Measurements from ENCODE around the gene CYTH1.

CYTH1 gene

GRCh38 chr17:78654325-78654724 is 127.7 kb downstream of the CYTH1 start:
- no peak for TF ChIP-seq CTCF (IDR thresholded peaks at IDR 0.05; ENCODE audit: insufficient read depth, low read length, poor library complexity, severe bottlenecking)
- H3K4me3 ChIP-seq (replicated peaks; ENCODE audit: low read depth, low read length): no peak overlapping the region
- DNase-seq (ENCODE audit: extremely low read depth, insufficient read length): no peak
- no peaks in the 10 kb centered on the region for H3K27me3 ChIP-seq (replicated peaks; ENCODE audit: control insufficient read depth, insufficient read depth, low read length)
- no peaks in the 10 kb centered on the region for H3K36me3 ChIP-seq (ENCODE audit: control insufficient read depth, insufficient read depth, low read length)

GRCh38 chr17:78653382-78653781 is 128.7 kb downstream of the CYTH1 start:
- H3K27me3 ChIP-seq (replicated peaks; ENCODE audit: control insufficient read depth, insufficient read depth, low read length): no peaks in the 10 kb centered on the region
- no peak for DNase-seq (ENCODE audit: extremely low read depth, insufficient read length)
- no peak for TF ChIP-seq CTCF (IDR thresholded peaks at IDR 0.05; ENCODE audit: insufficient read depth, low read length, poor library complexity, severe bottlenecking)
- no peaks in the 10 kb centered on the region for H3K36me3 ChIP-seq (ENCODE audit: control insufficient read depth, insufficient read depth, low read length)
- no peak overlapping the region for H3K4me3 ChIP-seq (replicated peaks; ENCODE audit: low read depth, low read length)

GRCh38 chr17:78652913-78653312 is 129.2 kb downstream of the CYTH1 start:
- no peaks in the 10 kb centered on the region for H3K27me3 ChIP-seq (replicated peaks; ENCODE audit: control insufficient read depth, insufficient read depth, low read length)
- DNase-seq (ENCODE audit: extremely low read depth, insufficient read length): no peak
- H3K36me3 ChIP-seq (ENCODE audit: control insufficient read depth, insufficient read depth, low read length): no peaks in the 10 kb centered on the region
- TF ChIP-seq CTCF (IDR thresholded peaks at IDR 0.05; ENCODE audit: insufficient read depth, low read length, poor library complexity, severe bottlenecking): no peak
- no peak overlapping the region for H3K4me3 ChIP-seq (replicated peaks; ENCODE audit: low read depth, low read length)

- no peak for DNase-seq (ENCODE audit: extremely low read depth, insufficient read length)
- Histone ChIP-seq H3K36me3 (ENCODE audit: control insufficient read depth, insufficient read depth, low read length) (no peaks in the 10 kb centered on the region), H3K4me3 (replicated peaks; ENCODE audit: low read depth, low read length) (no peak overlapping the region), H3K27me3 (replicated peaks; ENCODE audit: control insufficient read depth, insufficient read depth, low read length) (no peaks in the 10 kb centered on the region)
- TF ChIP-seq CTCF (IDR thresholded peaks at IDR 0.05; ENCODE audit: insufficient read depth, low read length, poor library complexity, severe bottlenecking): no peak
Observed at GRCh38 chr17:78652024-78652423, 130.0 kb downstream of the CYTH1 start.

GRCh38 chr17:78651554-78651953 is 130.5 kb downstream of the CYTH1 start:
- no peak overlapping the region for H3K4me3 ChIP-seq (replicated peaks; ENCODE audit: low read depth, low read length)
- TF ChIP-seq CTCF (IDR thresholded peaks at IDR 0.05; ENCODE audit: insufficient read depth, low read length, poor library complexity, severe bottlenecking): no peak
- no peaks in the 10 kb centered on the region for H3K27me3 ChIP-seq (replicated peaks; ENCODE audit: control insufficient read depth, insufficient read depth, low read length)
- H3K36me3 ChIP-seq (ENCODE audit: control insufficient read depth, insufficient read depth, low read length): no peaks in the 10 kb centered on the region
- no peak for DNase-seq (ENCODE audit: extremely low read depth, insufficient read length)

GRCh38 chr17:78650093-78650715 is 131.9 kb downstream of the CYTH1 start:
- DNase-seq (ENCODE audit: extremely low read depth, insufficient read length): no peak
- Histone ChIP-seq H3K27me3 (replicated peaks; ENCODE audit: control insufficient read depth, insufficient read depth, low read length) (no peaks in the 10 kb centered on the region), H3K36me3 (ENCODE audit: control insufficient read depth, insufficient read depth, low read length) (no peaks in the 10 kb centered on the region), H3K4me3 (replicated peaks; ENCODE audit: low read depth, low read length) (no peak overlapping the region)
- no peak for TF ChIP-seq CTCF (IDR thresholded peaks at IDR 0.05; ENCODE audit: insufficient read depth, low read length, poor library complexity, severe bottlenecking)
